Measurements from ENCODE around the gene TEX11.
"Not testable (repeated sequence)": the region's sequence is repeated elsewhere in the genome, so short reads cannot be mapped to it uniquely, and the experiment has no call there.

Gene TEX11

DNA sequence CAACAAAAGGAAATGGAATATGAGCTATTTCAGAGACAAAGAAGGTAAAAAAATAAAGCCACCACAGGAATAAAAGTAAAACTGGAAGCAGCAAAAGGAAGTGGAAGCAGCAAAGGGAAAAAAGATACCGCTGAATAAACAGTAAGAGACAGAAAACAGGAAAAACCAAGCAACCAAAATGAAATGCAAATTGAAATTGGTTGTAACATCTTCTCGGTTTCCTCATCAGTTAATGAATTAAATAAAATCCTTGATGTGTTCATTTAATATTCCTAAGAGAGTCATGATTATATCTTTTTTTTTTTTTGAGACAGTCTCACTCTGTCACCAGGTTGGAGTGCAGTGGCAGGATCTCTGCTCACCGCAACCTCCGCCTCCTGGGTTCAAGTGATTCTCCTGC is 331.1 kb downstream of the TEX11 start:
- DNase-seq = no peak

DNA sequence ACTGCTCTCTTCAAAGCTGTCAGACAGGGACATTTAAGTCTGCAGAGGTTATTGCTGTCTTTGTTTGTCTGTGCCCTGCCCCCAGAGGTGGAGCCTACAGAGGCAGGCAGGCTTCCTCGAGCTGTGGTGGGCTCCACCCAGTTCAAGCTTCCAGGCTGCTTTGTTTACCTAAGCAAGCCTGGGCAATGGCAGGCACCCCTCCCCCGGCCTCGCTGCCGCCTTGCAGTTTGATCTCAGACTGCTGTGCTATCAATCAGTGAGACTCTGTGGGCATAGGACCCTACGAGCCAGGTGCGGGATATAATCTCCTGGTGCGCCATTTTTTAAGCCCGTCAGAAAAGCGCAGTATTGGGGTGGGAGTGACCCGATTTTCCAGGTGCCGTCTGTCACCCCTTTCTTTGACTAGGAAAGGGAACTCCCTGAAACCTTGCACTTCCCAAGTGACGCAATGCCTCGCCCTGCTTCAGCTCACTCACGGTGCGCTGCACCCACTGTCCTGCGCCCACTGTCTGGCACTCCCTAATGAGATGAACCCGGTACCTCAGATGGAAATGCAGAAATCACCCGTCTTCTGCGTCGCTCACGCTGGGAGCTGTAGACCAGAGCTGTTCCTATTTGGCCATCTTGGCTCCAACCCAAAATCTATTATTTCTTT is 338.5 kb downstream of the TEX11 start:
- not testable (repeated sequence) for DNase-seq

DNA sequence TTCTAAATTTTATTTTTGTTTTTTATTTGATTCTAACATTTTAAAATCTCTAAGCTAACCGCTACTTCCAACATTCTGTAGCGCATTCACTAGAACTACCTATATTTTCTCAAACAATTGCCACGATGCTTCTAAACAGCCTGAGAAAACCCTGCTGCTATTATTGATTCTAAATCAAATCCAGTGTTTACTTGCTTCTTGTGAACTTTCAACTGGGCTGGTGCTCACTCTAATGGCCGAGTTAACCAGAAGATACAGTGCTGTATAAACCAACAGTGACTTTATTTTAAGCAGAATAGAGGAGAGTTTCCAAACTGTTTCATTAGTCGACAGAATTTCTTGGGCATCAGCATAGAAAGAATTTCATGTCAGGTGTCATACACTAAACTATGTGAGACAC is 353.6 kb downstream of the TEX11 start:
- DNase-seq = no peak

DNA sequence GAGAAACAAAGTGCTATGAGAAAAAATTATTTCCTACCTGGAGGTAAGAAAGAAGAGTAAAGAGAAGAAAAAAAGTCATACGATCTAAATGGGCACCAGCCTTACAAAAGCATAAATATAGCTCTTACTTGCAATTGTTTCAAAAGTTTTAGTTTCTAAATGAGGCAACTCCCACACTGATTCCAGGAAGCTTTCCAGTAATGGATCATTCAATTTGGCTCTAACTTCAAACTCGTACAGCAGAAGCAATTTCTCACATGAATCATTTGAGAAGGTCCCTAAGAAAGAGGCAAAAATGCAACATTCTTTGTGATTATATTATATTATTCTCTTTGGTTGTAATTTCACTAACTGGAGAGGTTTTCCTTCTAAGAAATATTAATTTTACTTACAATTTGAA is 354.0 kb downstream of the TEX11 start:
- no peak for DNase-seq

DNA sequence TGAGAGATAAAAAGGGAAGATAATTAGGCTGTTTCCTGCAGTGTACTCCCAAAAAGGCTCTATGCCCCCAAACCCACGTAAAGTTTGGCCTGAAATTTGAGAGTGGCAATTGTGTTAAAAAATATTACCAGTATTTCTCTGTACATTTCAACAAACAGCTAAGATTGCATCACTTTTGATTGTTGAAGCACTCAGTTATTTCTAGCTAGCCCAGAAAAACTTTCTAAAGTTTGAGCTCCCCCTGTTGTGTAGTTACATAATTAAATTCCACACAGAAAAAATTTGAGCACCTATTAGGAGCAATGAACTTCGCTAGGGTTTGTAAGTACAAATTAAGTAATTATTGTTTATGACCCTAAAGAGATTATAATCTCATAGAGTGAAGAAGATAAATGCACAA is 354.4 kb downstream of the TEX11 start:
- DNase-seq = peak; percentile 9

DNA sequence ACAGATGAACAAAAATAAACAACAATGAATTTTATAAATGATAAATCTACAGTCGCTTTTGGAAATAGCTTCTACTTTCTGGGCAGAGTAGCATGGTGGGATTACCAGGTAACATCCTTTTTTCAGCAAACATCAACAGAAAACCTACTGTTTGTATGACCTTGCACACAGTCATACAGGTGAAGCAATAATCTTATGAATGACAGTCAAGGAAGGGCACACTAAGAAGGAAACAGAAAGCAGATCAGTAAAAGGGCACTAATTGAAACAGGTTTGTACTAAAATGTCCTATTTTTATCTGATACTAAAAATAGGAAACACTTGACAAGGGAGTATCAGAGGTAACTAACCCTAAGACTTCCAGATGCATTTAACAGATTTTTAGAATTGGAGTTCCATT is 355.0 kb downstream of the TEX11 start:
- DNase-seq = no peak

DNA sequence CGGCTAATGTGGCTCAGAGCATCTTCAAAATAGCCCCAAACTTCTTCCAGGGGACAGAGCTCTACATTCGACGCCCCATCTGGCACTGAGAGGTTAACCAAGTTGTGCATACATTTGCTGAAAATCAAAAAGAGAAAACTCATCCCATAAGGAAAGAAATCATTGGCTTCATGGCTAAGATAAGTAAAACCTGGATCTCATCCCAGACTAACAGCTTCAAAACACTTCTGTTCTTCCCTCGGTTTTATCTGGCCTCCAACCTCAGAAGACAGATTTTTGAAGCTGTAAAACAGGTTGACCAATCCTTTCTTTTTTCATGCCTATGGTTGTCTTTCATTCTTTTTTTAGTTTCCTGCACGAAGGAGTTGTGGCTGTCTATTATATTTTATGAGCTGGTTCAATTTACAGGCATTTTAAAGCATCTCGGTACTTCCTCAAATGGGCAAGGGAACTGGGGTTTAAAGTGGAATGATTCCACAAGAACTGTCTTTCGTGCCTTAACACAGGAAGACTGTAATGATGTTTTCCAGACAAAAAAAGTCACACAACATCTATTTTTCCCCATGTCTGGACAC is 356.3 kb downstream of the TEX11 start:
- no peak for DNase-seq

DNA sequence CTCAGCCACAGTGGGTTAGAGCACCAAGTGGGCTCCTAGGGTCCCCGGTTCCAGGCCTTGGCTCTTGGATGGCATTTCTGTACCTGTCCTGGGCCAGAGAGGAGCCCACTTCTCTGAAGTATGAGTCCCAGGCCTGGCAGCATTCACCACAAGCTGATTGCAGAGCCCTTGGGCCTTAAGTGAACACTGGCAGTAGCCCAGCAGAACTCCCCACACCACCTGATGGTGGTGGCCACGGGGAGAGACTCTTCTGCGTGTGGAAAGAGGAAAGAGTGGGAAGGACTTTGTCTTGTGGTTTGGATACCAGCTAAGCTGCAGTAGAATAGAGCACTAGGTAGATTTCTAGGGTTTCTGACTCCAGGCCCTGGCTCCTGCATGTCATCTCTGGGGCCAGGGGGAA is 359.1 kb downstream of the TEX11 start:
- no peak for DNase-seq

DNA sequence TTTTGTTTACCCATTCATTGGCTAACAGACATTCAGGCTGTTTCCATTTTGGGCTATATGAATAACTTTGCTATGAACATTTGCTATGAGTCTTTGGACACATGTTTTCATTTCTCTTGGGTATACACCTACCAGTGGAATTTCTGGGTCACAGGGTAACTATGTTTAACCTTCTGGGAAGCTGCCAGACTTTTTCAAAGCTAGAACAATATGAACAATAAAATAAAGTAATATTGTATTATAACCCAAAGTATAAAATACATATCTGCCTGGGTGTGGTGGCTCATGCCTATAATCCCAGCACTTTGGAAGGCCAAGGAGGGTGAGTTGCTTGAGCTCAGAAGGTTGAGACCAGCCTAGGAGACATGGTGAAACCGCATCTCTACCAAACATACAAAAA is 373.3 kb downstream of the TEX11 start:
- DNase-seq = no peak

DNA sequence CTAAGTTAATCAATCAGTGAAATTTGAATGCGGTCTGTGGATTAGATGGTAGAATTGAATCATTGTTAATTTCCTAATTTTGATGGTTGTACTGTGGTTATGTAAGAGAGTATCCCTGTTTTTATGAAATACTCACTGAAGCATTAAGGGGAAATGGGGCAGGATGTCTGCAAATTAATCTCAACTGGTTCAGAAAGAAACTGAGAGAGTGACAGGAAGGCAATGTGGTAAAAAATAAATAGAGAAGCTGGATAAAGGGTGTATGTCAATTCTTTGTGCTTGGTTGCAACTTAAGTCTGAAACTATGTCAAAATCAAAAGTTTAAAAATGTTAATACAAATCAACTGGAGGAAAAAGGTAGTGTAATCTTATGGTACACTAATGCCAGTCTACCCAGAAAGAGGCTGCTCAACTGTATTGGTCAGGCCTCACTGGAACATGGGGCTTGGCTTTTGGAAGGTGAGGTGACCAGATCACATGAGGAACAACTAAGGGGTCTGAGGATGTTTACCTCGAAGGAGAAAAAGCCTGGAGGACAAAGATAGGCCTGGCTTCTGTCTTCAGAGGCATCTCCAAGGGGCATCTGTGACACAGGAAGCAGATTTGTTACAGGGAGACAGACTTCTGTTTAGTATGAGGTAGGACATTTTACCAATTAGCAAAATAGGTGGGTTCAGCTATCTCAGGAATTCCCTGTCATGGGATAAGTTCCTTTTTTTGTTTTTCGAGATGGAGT is 380.7 kb downstream of the TEX11 start:
- DNase-seq = no peak

DNA sequence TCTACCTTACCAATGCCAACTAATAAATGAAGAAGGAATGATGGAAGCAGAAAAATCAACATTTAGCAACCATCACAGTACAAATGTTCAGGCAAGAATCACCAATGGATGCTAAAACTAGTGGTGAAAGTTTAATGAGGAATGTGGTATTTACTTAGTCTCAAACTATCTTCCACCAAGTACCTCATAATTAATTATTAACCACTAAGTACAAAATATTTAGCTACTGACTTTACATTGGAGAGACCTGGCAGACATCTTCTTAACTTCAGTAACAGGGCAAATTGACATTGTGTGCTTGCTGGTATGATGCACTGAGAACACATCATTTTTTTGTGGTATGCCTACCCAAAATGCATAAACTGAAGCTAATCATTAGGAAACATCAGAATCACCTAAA is 381.5 kb downstream of the TEX11 start:
- no peak for DNase-seq

DNA sequence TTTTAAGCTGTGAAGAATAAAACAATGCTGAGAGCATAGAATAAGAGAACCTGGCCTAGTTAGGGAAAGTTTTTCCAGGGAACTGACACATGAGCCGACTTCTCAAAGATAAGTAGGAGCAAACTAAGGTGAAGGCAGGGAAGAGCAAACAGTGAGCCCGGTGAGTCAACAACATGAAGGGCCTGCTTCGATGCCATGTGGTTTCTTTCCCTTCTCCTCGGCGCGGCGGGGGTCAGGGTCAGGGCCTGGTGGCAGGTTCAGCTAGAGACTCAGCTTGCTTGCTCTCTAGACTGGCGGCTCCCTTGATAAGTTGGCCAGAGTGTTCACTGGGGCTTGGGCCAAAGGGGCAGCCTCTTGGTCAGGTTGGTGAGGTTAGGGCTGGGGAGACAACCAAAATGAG is 382.8 kb downstream of the TEX11 start:
- DNase-seq = no peak

DNA sequence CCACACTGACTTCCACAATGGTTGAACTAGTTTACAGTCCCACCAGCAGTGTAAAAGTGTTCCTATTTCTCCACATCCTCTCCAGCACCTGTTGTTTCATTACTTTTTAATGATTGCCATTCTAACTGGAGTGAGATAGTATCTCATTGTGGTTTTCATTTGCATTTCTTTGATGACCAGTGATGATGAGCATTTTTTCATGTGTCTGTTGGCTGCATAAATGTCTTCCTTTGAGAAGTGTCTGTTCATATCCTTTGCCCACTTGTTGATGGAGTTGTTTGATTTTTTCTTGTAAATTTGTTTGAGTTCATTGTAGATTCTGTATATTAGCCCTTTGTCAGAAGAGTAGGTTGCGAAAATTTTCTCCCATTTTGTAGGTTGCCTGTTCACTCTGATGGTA is 392.8 kb downstream of the TEX11 start:
- DNase-seq = not testable (repeated sequence)

DNA sequence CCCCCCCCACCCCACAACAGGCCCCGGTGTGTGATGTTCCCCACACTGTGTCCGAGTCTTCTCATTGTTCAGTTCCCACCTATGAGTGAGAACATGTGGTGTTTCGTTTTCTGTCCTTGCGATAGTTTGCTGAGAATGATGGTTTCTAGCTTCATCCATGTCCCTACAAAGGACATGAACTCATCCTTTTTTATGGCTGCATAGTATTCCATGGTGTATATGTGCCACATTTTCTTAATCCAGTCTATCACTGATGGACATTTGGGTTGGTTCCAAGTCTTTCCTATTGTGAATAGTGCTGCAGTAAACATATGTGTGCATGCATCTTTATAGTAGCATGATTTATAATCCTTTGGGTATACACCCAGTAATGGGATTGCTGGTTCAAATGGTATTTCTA is 393.2 kb downstream of the TEX11 start:
- DNase-seq = not testable (repeated sequence)

DNA sequence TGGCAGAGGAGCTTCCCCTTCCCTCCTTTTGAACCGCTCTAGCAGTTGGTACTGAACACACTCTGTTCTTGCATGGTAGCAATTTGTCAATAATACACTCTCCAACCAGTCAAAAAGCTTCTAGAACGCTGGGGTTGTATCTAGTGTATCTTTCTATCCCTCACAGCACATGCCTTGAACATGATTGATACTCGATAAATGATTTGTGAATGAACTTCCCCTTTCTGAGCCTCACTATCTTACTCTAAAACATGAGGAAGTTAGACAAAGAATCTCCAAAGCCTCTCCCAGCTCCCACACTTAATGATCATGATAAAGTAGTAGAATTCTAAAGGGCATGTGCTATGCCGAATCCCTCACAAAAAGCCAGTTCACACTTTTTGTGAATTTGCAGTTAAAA is 399.4 kb downstream of the TEX11 start:
- no peak for DNase-seq

DNA sequence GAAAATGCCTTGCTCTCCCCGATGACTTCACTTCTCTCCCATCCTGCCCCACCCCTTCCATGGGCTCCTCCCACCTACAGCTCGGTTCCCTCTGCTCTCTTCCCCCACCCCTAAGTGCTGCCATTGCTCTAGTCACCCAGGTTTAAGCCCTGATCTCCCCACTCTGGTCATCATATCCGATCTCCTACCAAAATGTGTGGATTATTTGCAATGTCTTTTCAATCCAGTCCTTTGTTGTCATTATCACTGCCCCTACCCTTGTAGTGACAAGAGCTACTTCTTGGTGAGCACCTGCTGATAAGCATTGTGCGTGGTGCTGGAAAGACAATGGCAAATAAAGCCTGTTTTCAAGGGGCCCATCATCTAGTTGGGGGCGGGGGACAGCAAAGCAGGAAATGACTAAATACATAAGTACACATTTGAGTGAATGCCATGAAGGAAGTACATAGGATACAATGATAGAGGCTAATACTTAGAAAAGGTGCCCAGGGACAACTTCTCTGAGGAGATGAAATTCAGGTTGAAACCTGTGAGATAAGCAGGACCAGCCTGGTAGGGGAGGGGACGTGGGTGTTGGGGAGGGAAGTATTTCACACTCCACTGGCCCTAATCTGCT is 400.1 kb downstream of the TEX11 start:
- DNase-seq = peak; percentile 60

DNA sequence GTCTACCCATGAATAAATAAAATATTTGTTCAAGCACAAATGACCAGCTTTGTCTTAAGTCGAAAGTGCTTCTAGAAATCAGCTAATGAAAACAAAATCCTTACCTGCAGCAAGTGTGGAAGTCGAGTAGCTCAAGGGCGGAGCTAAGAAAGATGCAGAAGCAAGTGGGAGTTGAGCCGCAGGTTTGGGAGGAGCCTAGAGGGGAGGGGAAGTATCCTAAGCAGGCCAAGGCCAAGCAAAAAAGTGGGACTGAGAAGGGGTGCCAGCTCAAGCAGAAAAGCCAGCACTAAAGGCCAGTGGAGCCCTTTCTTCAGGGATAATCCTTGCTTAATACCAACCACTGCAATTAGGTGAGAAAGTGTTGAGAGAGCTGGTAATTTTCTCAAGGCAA is 403.1 kb downstream of the TEX11 start:
- DNase-seq = no peak

DNA sequence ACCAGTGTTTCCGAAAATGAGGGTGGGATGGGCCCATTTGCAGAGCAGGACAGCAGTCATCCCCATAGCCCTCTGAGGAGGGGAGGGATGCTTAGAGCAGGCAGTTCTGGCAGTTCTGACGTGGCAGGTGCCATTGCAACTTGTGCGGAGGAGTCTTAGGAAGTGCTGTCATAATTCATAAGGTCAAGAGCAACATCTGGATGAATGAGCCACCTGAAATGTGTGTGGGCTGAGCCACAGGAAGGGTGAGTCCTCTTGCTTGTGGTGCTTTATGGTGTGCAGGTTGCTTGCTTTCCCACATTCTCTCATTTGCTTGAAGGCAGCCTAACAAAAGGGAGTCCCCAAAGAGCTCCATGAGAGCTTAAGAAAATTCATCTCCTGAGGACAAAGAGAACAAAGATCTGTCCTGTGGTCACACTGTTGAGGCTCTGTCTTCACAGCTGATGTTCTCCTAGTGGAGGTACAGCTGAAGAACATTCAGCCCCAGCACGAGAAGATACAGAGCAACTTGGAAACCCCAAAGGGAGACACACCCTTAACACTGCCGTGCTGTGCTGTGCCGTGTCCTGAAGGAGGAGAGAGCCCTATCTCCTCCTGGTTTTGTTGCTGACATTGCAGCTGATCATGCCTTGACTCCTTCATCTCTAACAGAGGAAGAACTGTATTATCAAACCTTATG is 403.6 kb downstream of the TEX11 start:
- DNase-seq = no peak

DNA sequence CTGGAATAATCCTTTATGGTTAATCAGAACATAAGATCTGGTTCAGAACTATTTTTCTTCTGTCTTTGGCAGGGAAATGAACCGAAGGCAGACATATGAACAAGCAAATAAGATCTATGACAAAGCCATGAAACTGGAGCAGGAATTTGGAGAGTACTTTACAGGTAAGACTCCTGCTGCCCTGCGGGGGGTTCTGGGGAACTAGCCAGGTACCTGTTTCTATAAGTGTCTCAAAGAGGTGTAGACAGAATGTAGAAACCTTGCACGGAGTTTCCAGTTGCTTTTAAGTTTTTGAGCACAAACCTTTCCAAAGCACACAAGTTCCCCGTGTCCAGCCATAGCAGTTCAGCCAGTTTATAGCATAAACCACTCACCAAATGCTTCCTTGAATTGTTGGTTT is 407.7 kb downstream of the TEX11 start:
- no peak for DNase-seq

DNA sequence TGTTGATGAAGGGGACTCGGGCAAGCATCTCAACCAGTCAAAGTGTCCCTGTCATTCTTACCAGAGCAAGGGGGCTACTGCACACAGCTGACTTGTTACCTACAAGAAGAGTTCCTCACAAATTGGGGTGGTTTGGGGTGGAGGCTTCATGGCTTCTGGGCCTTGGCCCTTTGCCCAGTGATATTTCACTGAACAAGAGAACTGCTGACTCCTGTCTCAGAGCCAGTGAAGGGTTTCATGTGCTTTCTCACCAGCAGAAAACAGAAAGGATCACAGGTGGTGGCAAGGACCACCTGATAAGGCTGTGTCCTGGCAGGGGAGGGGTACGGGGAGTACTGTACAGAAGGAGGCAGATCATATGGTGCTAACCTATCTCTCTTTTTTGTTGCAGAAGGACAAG is 410.4 kb downstream of the TEX11 start:
- DNase-seq = no peak

DNA sequence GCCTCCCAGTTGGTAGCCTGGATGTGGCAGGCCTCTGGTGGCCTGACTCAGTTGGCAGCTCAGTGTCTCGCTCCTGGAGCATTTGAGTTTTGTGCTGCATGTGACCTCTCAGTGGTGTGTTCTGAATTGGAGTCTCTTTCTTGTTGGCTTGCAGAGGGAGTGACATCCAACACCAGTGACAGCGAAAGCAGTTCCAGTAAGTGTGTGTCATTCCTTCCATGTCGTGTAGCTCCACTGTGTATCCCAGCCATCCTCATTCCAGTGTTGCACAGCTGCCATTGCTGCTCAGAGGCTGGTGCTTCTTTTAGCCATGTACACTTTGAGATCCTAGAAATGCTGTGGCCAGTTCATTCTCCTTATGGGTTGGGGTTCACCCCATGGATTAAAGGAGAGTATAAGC is 411.5 kb downstream of the TEX11 start:
- no peak for DNase-seq

DNA sequence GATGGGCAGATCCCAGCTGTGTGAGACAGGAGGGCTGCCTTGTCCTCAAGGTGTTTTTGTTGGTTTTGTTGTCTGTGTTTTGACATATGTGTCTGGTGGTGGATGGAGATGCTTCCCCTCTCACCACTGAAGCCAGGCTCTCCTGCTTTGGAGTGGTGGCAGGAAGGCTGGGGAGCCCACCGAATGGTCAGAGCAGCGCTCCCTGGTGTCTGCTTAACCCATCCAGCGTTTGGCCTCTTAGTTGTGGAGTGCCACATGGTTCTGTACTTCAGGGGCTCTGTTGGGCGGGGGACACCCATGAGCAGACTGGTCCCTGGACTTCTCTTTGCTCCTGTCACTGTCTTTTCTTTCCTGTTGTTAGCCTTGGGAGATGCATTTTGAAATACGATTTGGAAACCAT is 412.0 kb downstream of the TEX11 start:
- DNase-seq = no peak

DNA sequence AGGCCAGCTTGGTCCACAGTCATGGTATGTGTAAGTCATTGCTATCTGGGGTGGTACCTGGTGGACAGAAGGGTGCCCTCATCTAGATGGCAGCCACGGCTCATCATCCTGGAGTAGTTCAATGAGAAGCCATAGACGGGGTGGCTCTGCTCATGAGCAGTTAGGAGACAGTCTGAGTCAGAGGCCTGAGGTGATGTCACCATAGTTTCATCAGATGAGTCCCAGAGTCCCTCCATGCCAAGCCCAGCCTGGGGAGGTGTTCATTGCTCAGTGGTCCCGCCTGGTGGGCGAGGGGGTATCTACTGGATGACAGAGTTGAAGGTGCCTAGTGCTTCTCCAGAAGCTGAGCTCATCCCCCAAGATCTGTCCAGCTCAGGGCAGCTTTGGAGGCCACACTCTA is 414.1 kb downstream of the TEX11 start:
- no peak for DNase-seq

DNA sequence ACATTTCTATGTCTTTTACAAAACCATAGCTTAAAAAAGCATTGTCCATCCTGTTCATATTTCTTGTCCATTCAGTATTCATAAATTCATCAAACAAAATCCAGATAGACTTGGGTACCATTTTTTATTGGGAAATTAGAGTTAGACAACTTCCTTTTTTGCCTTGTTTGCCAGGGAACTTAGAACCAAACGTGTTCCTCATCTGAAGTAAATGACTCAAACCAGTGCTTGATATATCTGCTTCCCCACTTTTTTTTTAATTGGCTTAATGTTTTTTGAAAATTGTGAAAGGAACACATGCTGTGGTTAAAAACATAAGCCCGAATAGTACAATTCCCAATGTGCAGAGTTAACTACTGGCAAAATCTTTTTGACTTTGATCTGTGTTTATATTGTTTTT is 419.7 kb downstream of the TEX11 start:
- no peak for DNase-seq
